GM12864 (cell line): Measurements from ENCODE around the gene CAMK2N2.

Experiments
- DNase-seq: peaks from one replicate; pipeline ENCODE4 v3.0.0-alpha.2; 2011; ENCODE audit warnings: low read depth
- H3K4me3 ChIP-seq: 2 replicates; pipeline ENCODE4 v1.5.1; 2011; ENCODE audit warnings: mild to moderate bottlenecking, low read depth, low read length, control low read depth
- TF ChIP-seq, protein P1 (sequence below): IDR thresholded peaks from 2 replicates; pipeline ENCODE4 v1.5.1; 2011; ENCODE audit warnings: low read depth, mild to moderate bottlenecking, moderate library complexity, low read length, control low read depth, inconsistent platforms; ENCODE audit errors: missing control alignments

The CAMK2N2 gene

DNA sequence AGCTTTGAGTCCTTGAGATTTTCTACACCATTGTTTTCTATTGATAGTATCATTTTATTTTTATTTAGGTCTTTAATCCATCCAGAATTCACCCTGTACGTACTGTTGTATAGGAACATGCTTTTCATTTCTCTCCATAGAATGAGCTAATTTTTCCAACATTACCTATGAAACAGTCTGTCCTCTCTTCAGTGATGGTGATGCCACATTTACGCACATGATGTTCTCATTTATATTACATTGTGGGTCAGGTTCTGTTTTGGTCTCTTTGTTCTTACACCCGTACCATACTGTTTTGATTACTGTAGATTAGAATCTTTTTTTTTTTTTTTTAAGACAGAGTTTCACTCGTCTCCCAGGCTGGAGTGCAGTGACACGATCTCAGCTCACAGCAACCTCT lies 49.6 kb downstream of the CAMK2N2 start:
- DNase-seq, result no peak
- TF ChIP-seq, protein P1, sequence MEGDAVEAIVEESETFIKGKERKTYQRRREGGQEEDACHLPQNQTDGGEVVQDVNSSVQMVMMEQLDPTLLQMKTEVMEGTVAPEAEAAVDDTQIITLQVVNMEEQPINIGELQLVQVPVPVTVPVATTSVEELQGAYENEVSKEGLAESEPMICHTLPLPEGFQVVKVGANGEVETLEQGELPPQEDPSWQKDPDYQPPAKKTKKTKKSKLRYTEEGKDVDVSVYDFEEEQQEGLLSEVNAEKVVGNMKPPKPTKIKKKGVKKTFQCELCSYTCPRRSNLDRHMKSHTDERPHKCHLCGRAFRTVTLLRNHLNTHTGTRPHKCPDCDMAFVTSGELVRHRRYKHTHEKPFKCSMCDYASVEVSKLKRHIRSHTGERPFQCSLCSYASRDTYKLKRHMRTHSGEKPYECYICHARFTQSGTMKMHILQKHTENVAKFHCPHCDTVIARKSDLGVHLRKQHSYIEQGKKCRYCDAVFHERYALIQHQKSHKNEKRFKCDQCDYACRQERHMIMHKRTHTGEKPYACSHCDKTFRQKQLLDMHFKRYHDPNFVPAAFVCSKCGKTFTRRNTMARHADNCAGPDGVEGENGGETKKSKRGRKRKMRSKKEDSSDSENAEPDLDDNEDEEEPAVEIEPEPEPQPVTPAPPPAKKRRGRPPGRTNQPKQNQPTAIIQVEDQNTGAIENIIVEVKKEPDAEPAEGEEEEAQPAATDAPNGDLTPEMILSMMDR, result no peak
- H3K4me3 ChIP-seq, result no peak overlapping the region

DNA sequence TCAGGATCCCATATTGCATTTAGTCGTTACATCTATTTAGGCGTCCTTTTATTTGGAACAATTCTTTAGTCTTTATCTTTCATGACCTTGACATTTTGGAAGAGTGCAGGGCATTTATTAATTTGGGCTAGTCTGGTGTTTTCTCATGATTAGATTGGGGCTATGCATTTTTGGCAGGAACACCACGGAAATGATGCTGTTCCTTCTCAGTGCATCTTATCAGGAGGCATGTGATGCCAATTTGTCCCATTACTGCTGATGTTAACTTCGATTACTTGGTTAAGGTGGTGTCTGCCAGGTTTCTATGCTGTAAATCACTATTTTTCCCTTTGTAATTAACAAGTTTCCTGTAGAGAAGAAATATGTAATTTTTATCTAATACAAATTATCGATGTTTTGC lies 50.1 kb downstream of the CAMK2N2 start:
- no peak overlapping the region for H3K4me3 ChIP-seq
- TF ChIP-seq, protein P1, result no peak
- DNase-seq, result no peak
